AG04450 (cell line): ENCODE results near the gene DAGLA. TPM values are rescaled to one million over a fixed set of nuclear protein-coding genes. Genes with fewer than 3 reads are reported as not detected.

ENCODE experiments used
- CTCF ChIA-PET: fragments of 300-600, 350-600 bp; formaldehyde crosslinking; extraction: SDS; loops from one replicate; lab custom pipeline; 2022; ENCODE audit warnings: antibody characterized with exemption, inconsistent platforms; lab: Charles Lee
- POLR2A ChIA-PET: fragments of 350-600 bp; formaldehyde crosslinking; extraction: SDS; loops from one replicate; lab custom pipeline; 2021; ENCODE audit warnings: antibody characterized with exemption, inconsistent platforms; lab: Yijun Ruan, JAX
- DNase-seq: peaks from one replicate; pipeline ENCODE4 v3.0.0-alpha.2; 2011; ENCODE audit warnings: low read depth, low spot score
- H3K27ac ChIP-seq: one replicate; pipeline ENCODE4 v1.5.1; 2012; ENCODE audit warnings: low read depth, low read length, control low read depth
- H3K27me3 ChIP-seq: one replicate; pipeline ENCODE4 v1.6.0; 2012; ENCODE audit warnings: low read length; ENCODE audit not compliant: control insufficient read depth, insufficient read depth
- H3K4me3 ChIP-seq: 2 replicates; pipeline ENCODE4 v1.5.1; 2011; ENCODE audit warnings: mild to moderate bottlenecking, low read depth, low read length, control low read depth
- H3K9me3 ChIP-seq: 2 replicates; pipeline ENCODE4 v1.5.1; 2012; ENCODE audit warnings: low read length; ENCODE audit not compliant: control insufficient read depth, insufficient read depth
- polyA plus RNA-seq: library from polyadenylated mRNA; depleted of rRNA; stranded (reverse); fragments of >200 nt; gene quantifications from 2 replicates; pipeline ENCODE4 v1.2.3, GENCODE V29; 2011
- TF ChIP-seq, protein P1 (sequence below): IDR thresholded peaks from 2 replicates; pipeline ENCODE4 v1.5.1; 2011; ENCODE audit warnings: low read depth, low read length, control low read depth, inconsistent platforms

The DAGLA gene
- polyA plus RNA-seq, 1 experiment = 1.1 TPM

- H3K9me3 ChIP-seq = no peaks in the 10 kb centered on the region; the same call in 1 of the 2 replicates
- TF ChIP-seq, protein P1, sequence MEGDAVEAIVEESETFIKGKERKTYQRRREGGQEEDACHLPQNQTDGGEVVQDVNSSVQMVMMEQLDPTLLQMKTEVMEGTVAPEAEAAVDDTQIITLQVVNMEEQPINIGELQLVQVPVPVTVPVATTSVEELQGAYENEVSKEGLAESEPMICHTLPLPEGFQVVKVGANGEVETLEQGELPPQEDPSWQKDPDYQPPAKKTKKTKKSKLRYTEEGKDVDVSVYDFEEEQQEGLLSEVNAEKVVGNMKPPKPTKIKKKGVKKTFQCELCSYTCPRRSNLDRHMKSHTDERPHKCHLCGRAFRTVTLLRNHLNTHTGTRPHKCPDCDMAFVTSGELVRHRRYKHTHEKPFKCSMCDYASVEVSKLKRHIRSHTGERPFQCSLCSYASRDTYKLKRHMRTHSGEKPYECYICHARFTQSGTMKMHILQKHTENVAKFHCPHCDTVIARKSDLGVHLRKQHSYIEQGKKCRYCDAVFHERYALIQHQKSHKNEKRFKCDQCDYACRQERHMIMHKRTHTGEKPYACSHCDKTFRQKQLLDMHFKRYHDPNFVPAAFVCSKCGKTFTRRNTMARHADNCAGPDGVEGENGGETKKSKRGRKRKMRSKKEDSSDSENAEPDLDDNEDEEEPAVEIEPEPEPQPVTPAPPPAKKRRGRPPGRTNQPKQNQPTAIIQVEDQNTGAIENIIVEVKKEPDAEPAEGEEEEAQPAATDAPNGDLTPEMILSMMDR = no peak
- POLR2A ChIA-PET = no interaction called here
- H3K27me3 ChIP-seq = peaks cover 5% of the 10 kb centered on the region
- no peak overlapping the region for H3K4me3 ChIP-seq
- H3K27ac ChIP-seq = no peak overlapping the region
- no peak for DNase-seq
- CTCF ChIA-PET = interaction anchor here (0.9 kb wide), 1 partner anchor 351 kb away, joined by 3 read pairs; no protein-coding TSS in a partner anchor
Measured at GRCh38 chr11:61757213-61757862, 77.1 kb downstream of the DAGLA start.

GRCh38 chr11:61760946-61761345 is 80.8 kb downstream of the DAGLA start:
- TF ChIP-seq, protein P1 = no peak
- POLR2A ChIA-PET = no interaction called here
- no peak for DNase-seq
- Histone ChIP-seq H3K9me3 (no peaks in the 10 kb centered on the region; the same call in 1 of the 2 replicates), H3K4me3 (no peak overlapping the region), H3K27me3 (no peaks in the 10 kb centered on the region), H3K27ac (no peak overlapping the region)
- CTCF ChIA-PET = no interaction called here

DNA sequence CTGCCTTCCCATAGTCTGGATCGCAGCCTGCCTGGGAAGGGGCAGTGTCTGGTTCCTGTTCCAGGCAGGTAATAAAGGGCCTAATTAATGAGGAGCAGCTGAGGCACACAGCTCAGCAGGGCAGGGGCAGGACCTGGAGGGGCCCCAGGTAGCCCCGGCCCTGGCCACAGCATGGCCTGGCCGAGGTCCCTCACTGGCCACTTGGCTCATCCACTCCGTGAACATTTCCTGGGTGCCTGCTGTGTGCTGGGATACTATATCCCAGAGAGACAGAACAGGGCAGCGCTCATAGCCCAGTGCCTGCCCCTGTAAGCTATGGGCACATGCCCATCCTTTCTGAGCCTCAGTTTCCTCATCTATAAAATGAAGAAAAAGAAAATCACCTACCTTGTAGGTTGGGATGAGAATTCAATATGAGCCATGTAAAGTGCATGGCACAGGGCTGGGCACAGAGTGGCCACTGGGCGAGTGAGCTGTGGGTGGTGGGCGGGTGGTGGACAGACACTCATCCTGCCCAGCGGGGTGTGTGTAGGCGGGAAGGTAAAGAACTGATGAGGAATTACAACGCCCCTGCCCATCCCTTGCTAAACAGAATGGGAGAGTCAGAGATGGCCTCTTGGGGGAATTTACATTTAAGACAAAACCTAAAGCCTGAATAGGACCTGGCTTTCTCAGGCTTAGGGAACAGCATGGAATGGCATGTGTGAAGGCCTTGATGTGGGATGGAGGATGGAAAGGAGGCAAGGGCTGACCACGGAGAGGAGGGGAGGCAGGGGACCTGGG is 81.4 kb downstream of the DAGLA start:
- DNase-seq = no peak
- H3K27me3 ChIP-seq = no peaks in the 10 kb centered on the region
- H3K27ac ChIP-seq = no peak overlapping the region
- H3K4me3 ChIP-seq = no peak overlapping the region
- POLR2A ChIA-PET = no interaction called here
- no peaks in the 10 kb centered on the region; the same call in 1 of the 2 replicates for H3K9me3 ChIP-seq
- CTCF ChIA-PET = no interaction called here
- TF ChIP-seq, protein P1 = no peak

- TF ChIP-seq, protein P1 = no peak
- Histone ChIP-seq H3K4me3 (no peak overlapping the region), H3K27me3 (no peaks in the 10 kb centered on the region), H3K27ac (no peak overlapping the region), H3K9me3 (no peaks in the 10 kb centered on the region; the same call in 1 of the 2 replicates)
- no peak for DNase-seq
- ChIA-PET POLR2A (no interaction called here), CTCF (no interaction called here)
Measured at GRCh38 chr11:61762223-61762615, 82.0 kb downstream of the DAGLA start.

GRCh38 chr11:61762798-61763197 is 82.6 kb downstream of the DAGLA start:
- TF ChIP-seq, protein P1 = no peak
- DNase-seq = no peak
- Histone ChIP-seq H3K27me3 (no peaks in the 10 kb centered on the region), H3K4me3 (no peak overlapping the region), H3K27ac (no peak overlapping the region), H3K9me3 (no peaks in the 10 kb centered on the region; the same call in 1 of the 2 replicates)
- CTCF ChIA-PET = no interaction called here
- POLR2A ChIA-PET = no interaction called here
